ENCODE results near the gene SH2B3. TPM values are rescaled to one million over a fixed set of nuclear protein-coding genes. Genes with fewer than 3 reads are reported as not detected.

Gene SH2B3
- total and polyA plus RNA-seq, 2 of the 13 experiments (the other 11 are each of a cell fraction or from before 2014, with no cell fraction given), result 6.8 to 6.9 TPM

DNA sequence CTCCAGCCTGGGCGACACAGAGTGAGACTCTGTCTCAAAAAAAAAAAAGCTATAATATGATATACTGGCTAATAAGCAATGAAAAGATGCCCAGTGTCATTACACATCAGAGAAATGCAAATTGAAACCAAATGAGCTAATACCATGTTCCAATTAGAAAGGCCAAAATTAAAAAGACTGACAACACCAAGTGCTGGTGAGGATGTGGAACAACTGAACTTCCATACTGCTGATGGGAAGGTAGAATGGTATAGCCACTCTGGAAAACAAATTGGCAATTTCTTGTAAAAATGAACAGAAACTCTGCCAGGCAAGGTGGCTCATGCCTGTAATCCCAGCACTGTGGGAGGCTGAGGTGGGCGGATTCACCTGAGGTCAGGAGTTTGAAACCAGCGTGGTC is 28.3 kb upstream of the SH2B3 start:
- no peak for FAIRE-seq
- Histone ChIP-seq H3K27me3 (ENCODE audit: control insufficient read depth in 1 of 2, insufficient read depth in 2 of 2, low read length in 2 of 2) (peaks cover 0 to 6% of the 10 kb centered on the region in 2 experiments; a peak in 2 of 5 replicates), H2AFZ (ENCODE audit: low read length) (no peak overlapping the region), H3K4me2 (ENCODE audit: low read depth, low read length) (no peak overlapping the region), H3K9me3 (ENCODE audit: low read length) (no peaks in the 10 kb centered on the region), H3K79me2 (ENCODE audit: insufficient read depth, low read length) (no peaks in the 10 kb centered on the region), H3K4me3 (replicated peaks in 1 of 3; ENCODE audit: insufficient read depth in 1 of 3, low read depth in 2 of 3, low read length in 3 of 3) (no peak overlapping the region), H3K36me3 (replicated peaks in 1 of 2; ENCODE audit: control insufficient read depth in 1 of 2, insufficient read depth in 2 of 2, low read length in 2 of 2) (no peaks in the 10 kb centered on the region), H4K20me1 (ENCODE audit: insufficient read depth, low read length) (no peaks in the 10 kb centered on the region), H3K9ac (ENCODE audit: insufficient read depth, low read depth, low read length) (no peak overlapping the region), H3K27ac (ENCODE audit: extremely low read length, insufficient read depth, low read length) (no peak overlapping the region), H3K4me1 (ENCODE audit: insufficient read depth, low read length) (peaks cover 15% of the 10 kb centered on the region; the same call in 1 of the 2 replicates)
- intact Hi-C loops (cut with micrococcal nuclease; ENCODE audit: unreplicated experiment) (no loop called here), in situ Hi-C loops (cut with HindIII; ENCODE audit: extremely low pct_ligation_motif_present, low pct_unique_long_range_greater_than_20kb) (no loop called here)
- ATAC-seq, result no peak
- TF ChIP-seq MIER3 (CRISPR knock-in tag; IDR thresholded peaks at IDR 0.05; ENCODE audit: borderline replicate concordance), result no peak
- no peak for TF ChIP-seq ZNF562 (CRISPR knock-in tag; IDR thresholded peaks at IDR 0.05; ENCODE audit: borderline replicate concordance)
- TF ChIP-seq ZBTB1 (CRISPR knock-in tag; IDR thresholded peaks at IDR 0.05; ENCODE audit: borderline replicate concordance), result no peak
- TF ChIP-seq ARNT2 (CRISPR knock-in tag; IDR thresholded peaks at IDR 0.05; ENCODE audit: low read depth), result no peak
- TF ChIP-seq KAT2B (IDR thresholded peaks at IDR 0.05; ENCODE audit: borderline replicate concordance, low read depth, low read length), result no peak
- TF ChIP-seq ZFP36 (IDR thresholded peaks at IDR 0.05; ENCODE audit: borderline replicate concordance, low read depth, low read length, partially characterized antibody), result no peak
- no peak for TF ChIP-seq CHD4 (IDR thresholded peaks at IDR 0.05; ENCODE audit: borderline replicate concordance, low read length)
- no peak for DNase-seq (ENCODE audit: low spot score)
- 80% methylated on average over 3 of the region's 3 CpGs for WGBS (ENCODE audit: low lambda C conversion rate)
- no TSS peak for BruUV-seq (replicated peaks)
- ChIA-PET CTCF (ENCODE audit: low intra/inter-chr PET ratio, low total read pairs) (no interaction called here), POLR2A (interaction anchor here (0.8 kb wide), 1 partner anchor 9 kb away, joined by 3 read pairs; the partner anchor contains the start of gene PHETA1)

DNA sequence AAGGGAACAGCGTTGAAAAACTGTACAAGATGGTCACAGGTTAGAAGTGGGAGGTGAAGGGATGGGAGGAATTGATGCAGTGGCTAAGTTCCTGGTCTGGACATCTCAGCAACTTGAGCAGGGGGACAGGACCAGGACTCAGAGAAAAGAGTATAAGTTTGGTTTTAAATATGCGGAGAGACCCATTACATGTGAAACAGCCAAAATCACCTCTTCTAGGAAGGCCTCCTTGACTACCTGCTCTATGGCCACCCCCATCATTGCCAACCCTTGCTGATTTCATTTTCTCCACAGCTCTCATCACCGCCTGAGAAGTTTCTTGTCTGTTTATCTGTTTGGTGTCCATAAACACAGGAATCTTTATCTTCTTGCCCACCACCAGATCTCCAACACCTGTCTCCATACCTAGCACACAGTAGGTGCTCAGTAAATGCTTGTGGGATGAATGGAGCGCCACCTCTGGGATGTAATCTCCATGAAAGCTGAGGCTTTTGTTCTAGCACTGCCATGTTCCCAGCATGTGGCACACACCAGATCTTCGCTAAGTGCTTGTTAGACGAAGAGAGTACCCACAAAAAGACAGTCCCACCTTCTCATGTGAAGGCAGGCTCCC is 25.7 kb upstream of the SH2B3 start:
- Histone ChIP-seq H2AFZ (ENCODE audit: low read length) (no peak overlapping the region), H3K9ac (ENCODE audit: insufficient read depth, low read depth, low read length) (no peak overlapping the region), H4K20me1 (ENCODE audit: insufficient read depth, low read length) (no peaks in the 10 kb centered on the region), H3K4me2 (ENCODE audit: low read depth, low read length) (no peak overlapping the region), H3K27me3 (ENCODE audit: control insufficient read depth in 1 of 2, insufficient read depth in 2 of 2, low read length in 2 of 2) (peaks cover 4 to 6% of the 10 kb centered on the region in 2 experiments; a peak in 3 of 5 replicates), H3K79me2 (ENCODE audit: insufficient read depth, low read length) (no peaks in the 10 kb centered on the region), H3K27ac (ENCODE audit: extremely low read length, insufficient read depth, low read length) (no peak overlapping the region), H3K36me3 (replicated peaks in 1 of 2; ENCODE audit: control insufficient read depth in 1 of 2, insufficient read depth in 2 of 2, low read length in 2 of 2) (no peaks in the 10 kb centered on the region), H3K4me3 (replicated peaks in 1 of 3; ENCODE audit: insufficient read depth in 1 of 3, low read depth in 2 of 3, low read length in 3 of 3) (no peak overlapping the region), H3K9me3 (ENCODE audit: low read length) (no peaks in the 10 kb centered on the region), H3K4me1 (ENCODE audit: insufficient read depth, low read length) (peaks cover 14% of the 10 kb centered on the region; the same call in 1 of the 2 replicates)
- ChIA-PET CTCF (ENCODE audit: low intra/inter-chr PET ratio, low total read pairs) (no interaction called here), POLR2A (interaction anchor here (1.0 kb wide), 1 partner anchor 12 kb away, joined by 3 read pairs; no protein-coding TSS in a partner anchor)
- in situ Hi-C loops (cut with HindIII; ENCODE audit: extremely low pct_ligation_motif_present, low pct_unique_long_range_greater_than_20kb), result no loop called here
- intact Hi-C loops (cut with micrococcal nuclease; ENCODE audit: unreplicated experiment), result no loop called here
- FAIRE-seq (no peak), DNase-seq (ENCODE audit: low spot score) (no peak), ATAC-seq (no peak)
- 58% methylated on average over 4 of the region's 6 CpGs for WGBS (ENCODE audit: low lambda C conversion rate)
- no TSS peak for BruUV-seq (replicated peaks)
- TF ChIP-seq, protein P1, sequence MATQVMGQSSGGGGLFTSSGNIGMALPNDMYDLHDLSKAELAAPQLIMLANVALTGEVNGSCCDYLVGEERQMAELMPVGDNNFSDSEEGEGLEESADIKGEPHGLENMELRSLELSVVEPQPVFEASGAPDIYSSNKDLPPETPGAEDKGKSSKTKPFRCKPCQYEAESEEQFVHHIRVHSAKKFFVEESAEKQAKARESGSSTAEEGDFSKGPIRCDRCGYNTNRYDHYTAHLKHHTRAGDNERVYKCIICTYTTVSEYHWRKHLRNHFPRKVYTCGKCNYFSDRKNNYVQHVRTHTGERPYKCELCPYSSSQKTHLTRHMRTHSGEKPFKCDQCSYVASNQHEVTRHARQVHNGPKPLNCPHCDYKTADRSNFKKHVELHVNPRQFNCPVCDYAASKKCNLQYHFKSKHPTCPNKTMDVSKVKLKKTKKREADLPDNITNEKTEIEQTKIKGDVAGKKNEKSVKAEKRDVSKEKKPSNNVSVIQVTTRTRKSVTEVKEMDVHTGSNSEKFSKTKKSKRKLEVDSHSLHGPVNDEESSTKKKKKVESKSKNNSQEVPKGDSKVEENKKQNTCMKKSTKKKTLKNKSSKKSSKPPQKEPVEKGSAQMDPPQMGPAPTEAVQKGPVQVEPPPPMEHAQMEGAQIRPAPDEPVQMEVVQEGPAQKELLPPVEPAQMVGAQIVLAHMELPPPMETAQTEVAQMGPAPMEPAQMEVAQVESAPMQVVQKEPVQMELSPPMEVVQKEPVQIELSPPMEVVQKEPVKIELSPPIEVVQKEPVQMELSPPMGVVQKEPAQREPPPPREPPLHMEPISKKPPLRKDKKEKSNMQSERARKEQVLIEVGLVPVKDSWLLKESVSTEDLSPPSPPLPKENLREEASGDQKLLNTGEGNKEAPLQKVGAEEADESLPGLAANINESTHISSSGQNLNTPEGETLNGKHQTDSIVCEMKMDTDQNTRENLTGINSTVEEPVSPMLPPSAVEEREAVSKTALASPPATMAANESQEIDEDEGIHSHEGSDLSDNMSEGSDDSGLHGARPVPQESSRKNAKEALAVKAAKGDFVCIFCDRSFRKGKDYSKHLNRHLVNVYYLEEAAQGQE (IDR thresholded peaks at IDR 0.05; ENCODE audit: borderline replicate concordance in 1 of 2, low read depth in 1 of 2, low read length in 2 of 2), result no peak
- TF ChIP-seq ZKSCAN1 (IDR thresholded peaks at IDR 0.05; ENCODE audit: low read length) (peak; percentile 42; the same call in 1 of the 2 replicates), ZNF337 (CRISPR knock-in tag; IDR thresholded peaks at IDR 0.05; ENCODE audit: borderline replicate concordance, low read depth) (no peak)
- TF ChIP-seq, protein P2, sequence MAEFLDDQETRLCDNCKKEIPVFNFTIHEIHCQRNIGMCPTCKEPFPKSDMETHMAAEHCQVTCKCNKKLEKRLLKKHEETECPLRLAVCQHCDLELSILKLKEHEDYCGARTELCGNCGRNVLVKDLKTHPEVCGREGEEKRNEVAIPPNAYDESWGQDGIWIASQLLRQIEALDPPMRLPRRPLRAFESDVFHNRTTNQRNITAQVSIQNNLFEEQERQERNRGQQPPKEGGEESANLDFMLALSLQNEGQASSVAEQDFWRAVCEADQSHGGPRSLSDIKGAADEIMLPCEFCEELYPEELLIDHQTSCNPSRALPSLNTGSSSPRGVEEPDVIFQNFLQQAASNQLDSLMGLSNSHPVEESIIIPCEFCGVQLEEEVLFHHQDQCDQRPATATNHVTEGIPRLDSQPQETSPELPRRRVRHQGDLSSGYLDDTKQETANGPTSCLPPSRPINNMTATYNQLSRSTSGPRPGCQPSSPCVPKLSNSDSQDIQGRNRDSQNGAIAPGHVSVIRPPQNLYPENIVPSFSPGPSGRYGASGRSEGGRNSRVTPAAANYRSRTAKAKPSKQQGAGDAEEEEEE (CRISPR knock-in tag; IDR thresholded peaks at IDR 0.05; ENCODE audit: borderline replicate concordance), result no peak

Measured in HepG2 (cell line).